Measurements from ENCODE around the gene RBFA.

RBFA gene

GRCh38 chr18:80034068-80034851 is at the start of gene RBFA (continued):
- TF ChIP-seq ZBTB6 (tag by site-specific recombination; IDR thresholded peaks at IDR 0.05) (no peak), ZNF169 (tag by site-specific recombination; IDR thresholded peaks at IDR 0.05) (no peak), GLI4 (tag by site-specific recombination; IDR thresholded peaks at IDR 0.05) (no peak), ZNF529 (tag by site-specific recombination; IDR thresholded peaks at IDR 0.05; ENCODE audit: insufficient replicate concordance) (no peak), ZNF174 (tag by site-specific recombination; IDR thresholded peaks at IDR 0.05) (no peak), ZNF211 (tag by site-specific recombination; IDR thresholded peaks at IDR 0.05; ENCODE audit: low read depth) (no peak), ZNF560 (tag by site-specific recombination; IDR thresholded peaks at IDR 0.05; ENCODE audit: borderline replicate concordance) (no peak), ZNF155 (tag by site-specific recombination; IDR thresholded peaks at IDR 0.05) (no peak), ZFP69B (tag by site-specific recombination; IDR thresholded peaks at IDR 0.05) (peak; percentile 25; the same call in 1 of the 2 replicates), ZBTB21 (tag by site-specific recombination; IDR thresholded peaks at IDR 0.05) (no peak), ZNF266 (tag by site-specific recombination; IDR thresholded peaks at IDR 0.05; ENCODE audit: low read depth) (no peak), ZNF404 (tag by site-specific recombination; IDR thresholded peaks at IDR 0.05) (no peak), ZNF214 (tag by site-specific recombination; IDR thresholded peaks at IDR 0.05; ENCODE audit: borderline replicate concordance) (no peak), ZNF292 (tag by site-specific recombination; IDR thresholded peaks at IDR 0.05; ENCODE audit: borderline replicate concordance, low read depth) (no peak), HOXD13 (CRISPR knock-in tag; IDR thresholded peaks at IDR 0.05; ENCODE audit: borderline replicate concordance) (no peak), ZNF121 (tag by site-specific recombination; IDR thresholded peaks at IDR 0.05) (no peak; the same call in 1 of the 2 replicates), ZNF398 (tag by site-specific recombination; IDR thresholded peaks at IDR 0.05) (no peak), GFI1B (tag by site-specific recombination; IDR thresholded peaks at IDR 0.05) (no peak), YY1 (tag by site-specific recombination; IDR thresholded peaks at IDR 0.05) (peak; percentile 58; the same call in 1 of the 2 replicates), ZNF621 (tag by site-specific recombination; IDR thresholded peaks at IDR 0.05) (no peak), ZNF747 (tag by site-specific recombination; IDR thresholded peaks at IDR 0.05) (no peak), ZEB2 (tag by site-specific recombination; IDR thresholded peaks at IDR 0.05) (peak; percentile 50; the same call in 1 of the 2 replicates), ZNF10 (tag by site-specific recombination; IDR thresholded peaks at IDR 0.05) (no peak), TRIM28 (IDR thresholded peaks at IDR 0.05; ENCODE audit: borderline replicate concordance, low read length) (no peak), ZNF426 (tag by site-specific recombination; IDR thresholded peaks at IDR 0.05) (no peak), ZNF521 (tag by site-specific recombination; IDR thresholded peaks at IDR 0.05) (no peak), ZNF549 (tag by site-specific recombination; IDR thresholded peaks at IDR 0.05) (no peak), ZNF473 (tag by site-specific recombination; IDR thresholded peaks at IDR 0.05) (no peak), KLF7 (tag by site-specific recombination; IDR thresholded peaks at IDR 0.05; ENCODE audit: borderline replicate concordance) (peak; percentile 93; the same call in 1 of the 2 replicates), ZNF18 (tag by site-specific recombination; IDR thresholded peaks at IDR 0.05) (no peak), ZNF449 (tag by site-specific recombination; IDR thresholded peaks at IDR 0.05) (no peak), GLIS2 (tag by site-specific recombination; IDR thresholded peaks at IDR 0.05) (peak; percentile 86), ZNF514 (tag by site-specific recombination; IDR thresholded peaks at IDR 0.05) (no peak), ZNF24 (tag by site-specific recombination; IDR thresholded peaks at IDR 0.05) (no peak), KLF10 (tag by site-specific recombination; IDR thresholded peaks at IDR 0.05) (peak; percentile 65), ZNF596 (tag by site-specific recombination; IDR thresholded peaks at IDR 0.05) (peak; percentile 39; the same call in 1 of the 2 replicates), ZNF324 (tag by site-specific recombination; IDR thresholded peaks at IDR 0.05) (no peak)
